OCI-LY7 (cell line): ENCODE data around the gene OSBP2. TPM values are rescaled to one million over a fixed set of nuclear protein-coding genes. Genes with fewer than 3 reads are reported as not detected.

Experiments
- BruUV-seq: library from RNA; stranded (reverse); fragments of 400-500 nt; replicated peaks from 2 replicates; lab custom pipeline; 2021; lab: Mats Ljungman, UMichigan
- CTCF ChIA-PET: fragments of 300-600 bp; sonication (Branson Sonifier 250); formaldehyde crosslinking; loops from one replicate; lab custom pipeline; 2022; ENCODE audit warnings: antibody characterized with exemption; ENCODE audit not compliant: unreplicated experiment; lab: Charles Lee
- POLR2A ChIA-PET: fragments of 300-600 bp; sonication (Branson Sonifier 250); formaldehyde crosslinking; loops from one replicate; lab custom pipeline; 2022; ENCODE audit warnings: antibody characterized with exemption; lab: Charles Lee
- DNase-seq: peaks from one replicate; pipeline ENCODE4 v3.0.0-alpha.2; 2015; ENCODE audit warnings: low spot score
- H2AFZ ChIP-seq: fragments of 200-600 bp; sonication (generic), shearing (Covaris generic); 2 replicates; pipeline ENCODE4 v1.6.1; 2014; ENCODE audit warnings: mild to moderate bottlenecking, antibody characterized with exemption, low read length, moderate library complexity
- H3K27ac ChIP-seq: fragments of 200-600 bp; sonication (generic); 2 replicates; pipeline ENCODE4 v1.5.1; 2014; ENCODE audit warnings: mixed run types, low read depth, mild to moderate bottlenecking, moderate library complexity, low read length, inconsistent platforms; ENCODE audit not compliant: poor library complexity, severe bottlenecking
- H3K36me3 ChIP-seq: fragments of 200-600 bp; sonication (generic); 2 replicates; pipeline ENCODE4 v1.6.1; 2014; ENCODE audit warnings: mild to moderate bottlenecking, antibody characterized with exemption, low read length, moderate library complexity, mixed read lengths; ENCODE audit not compliant: insufficient read depth
- H3K4me1 ChIP-seq: fragments of 200-600 bp; sonication (generic); 2 replicates; pipeline ENCODE4 v1.5.1; 2014; ENCODE audit warnings: mild to moderate bottlenecking, low read length; ENCODE audit not compliant: insufficient read depth, poor library complexity, severe bottlenecking
- H3K4me2 ChIP-seq: fragments of 200-600 bp; sonication (generic); 2 replicates; pipeline ENCODE4 v1.6.1; 2014; ENCODE audit warnings: mild to moderate bottlenecking, low read length
- H3K4me3 ChIP-seq: fragments of 200-600 bp; sonication (generic); 2 replicates; pipeline ENCODE4 v1.5.1; 2014; ENCODE audit warnings: mild to moderate bottlenecking, low read depth, low read length; ENCODE audit not compliant: poor library complexity, severe bottlenecking
- H3K79me2 ChIP-seq: fragments of 200-600 bp; sonication (generic); 2 replicates; pipeline ENCODE4 v1.6.1; 2016; ENCODE audit warnings: low read depth, mild to moderate bottlenecking, low read length, moderate library complexity, mixed read lengths; ENCODE audit not compliant: insufficient read depth
- H3K9me2 ChIP-seq: fragments of 200-600 bp; sonication (generic); 2 replicates; pipeline ENCODE4 v1.6.1; 2016; ENCODE audit warnings: mild to moderate bottlenecking, low read length, mixed read lengths; ENCODE audit not compliant: insufficient read depth
- H3K9me3 ChIP-seq: fragments of 200-600 bp; sonication (generic); 2 replicates; pipeline ENCODE4 v1.6.1; 2014; ENCODE audit warnings: mild to moderate bottlenecking, mixed run types, low read length, mixed read lengths
- H4K20me1 ChIP-seq: fragments of 200-600 bp; sonication (generic); 2 replicates; pipeline ENCODE4 v1.6.1; 2014; ENCODE audit warnings: mild to moderate bottlenecking, antibody characterized with exemption, low read length, moderate library complexity, mixed read lengths; ENCODE audit not compliant: insufficient read depth
- EZH2phosphoT487 ChIP-seq: fragments of 200-600 bp; sonication (generic); IDR thresholded peaks from 2 replicates; pipeline ENCODE4 v1.6.1; 2018; ENCODE audit warnings: low read depth, borderline replicate concordance, mild to moderate bottlenecking, mixed run types, antibody characterized with exemption, low read length, moderate library complexity, mixed read lengths
- intact Hi-C: fragments of 100-400 bp; cut with micrococcal nuclease; formaldehyde crosslinking; loops from one replicate; pipeline ENCODE4 v1.10.0; 2022; ENCODE audit not compliant: unreplicated experiment
- total RNA-seq, 2 experiments: library from RNA; depleted of rRNA in 1 of 2; stranded (reverse); fragments of >200 nt in 1 of 2; shearing (Covaris generic) in 1 of 2; gene quantifications; 2 replicates each; pipeline ENCODE4 v1.2.3, GENCODE V29; 2014 to 2022
- TF ChIP-seq, protein P1 (sequence below): fragments of 200-600 bp; sonication (generic); conservative IDR thresholded peaks from 2 replicates; pipeline ENCODE4 v1.5.1; 2014; ENCODE audit warnings: mild to moderate bottlenecking, antibody characterized with exemption, low read length, moderate library complexity, mixed read lengths

Gene OSBP2
- total RNA-seq, 2 experiments from 2014 or later = 0.19 to 0.34 TPM

DNA sequence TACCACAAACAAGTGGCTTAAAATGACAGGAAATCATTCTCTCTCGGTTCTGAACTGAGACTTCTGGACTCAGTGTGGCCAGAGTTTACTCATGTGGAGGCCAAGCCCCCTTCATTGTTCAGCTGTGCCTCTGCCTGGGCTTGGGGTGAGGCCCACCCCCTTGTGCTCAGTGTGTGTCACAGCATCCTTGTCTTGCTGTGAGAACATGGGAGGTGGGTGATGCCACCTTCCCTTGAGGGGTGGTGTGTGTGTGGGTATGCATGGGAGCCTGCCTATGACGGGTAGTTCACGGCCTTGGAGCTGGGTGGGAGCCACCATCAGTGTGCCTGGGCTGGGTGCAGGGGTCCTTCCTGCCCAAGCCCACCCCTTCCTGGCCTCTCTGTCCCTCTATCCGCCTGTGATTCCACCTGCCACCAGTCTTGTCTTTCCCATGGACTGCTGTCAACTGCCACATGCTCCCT lies 172.2 kb downstream of the OSBP2 start:
- Histone ChIP-seq H3K9me2 (no peaks in the 10 kb centered on the region), H3K36me3 (no peaks in the 10 kb centered on the region), H3K4me3 (no peak overlapping the region), H3K27ac (no peak overlapping the region), H3K4me1 (no peaks in the 10 kb centered on the region), H3K9me3 (no peaks in the 10 kb centered on the region), H3K4me2 (no peak overlapping the region), H2AFZ (no peak overlapping the region), H4K20me1 (no peaks in the 10 kb centered on the region), H3K79me2 (no peaks in the 10 kb centered on the region)
- ChIA-PET CTCF (no interaction called here), POLR2A (no interaction called here)
- DNase-seq = peak; percentile 9
- intact Hi-C loops = no loop called here
- no TSS peak for BruUV-seq
- TF ChIP-seq, protein P1, sequence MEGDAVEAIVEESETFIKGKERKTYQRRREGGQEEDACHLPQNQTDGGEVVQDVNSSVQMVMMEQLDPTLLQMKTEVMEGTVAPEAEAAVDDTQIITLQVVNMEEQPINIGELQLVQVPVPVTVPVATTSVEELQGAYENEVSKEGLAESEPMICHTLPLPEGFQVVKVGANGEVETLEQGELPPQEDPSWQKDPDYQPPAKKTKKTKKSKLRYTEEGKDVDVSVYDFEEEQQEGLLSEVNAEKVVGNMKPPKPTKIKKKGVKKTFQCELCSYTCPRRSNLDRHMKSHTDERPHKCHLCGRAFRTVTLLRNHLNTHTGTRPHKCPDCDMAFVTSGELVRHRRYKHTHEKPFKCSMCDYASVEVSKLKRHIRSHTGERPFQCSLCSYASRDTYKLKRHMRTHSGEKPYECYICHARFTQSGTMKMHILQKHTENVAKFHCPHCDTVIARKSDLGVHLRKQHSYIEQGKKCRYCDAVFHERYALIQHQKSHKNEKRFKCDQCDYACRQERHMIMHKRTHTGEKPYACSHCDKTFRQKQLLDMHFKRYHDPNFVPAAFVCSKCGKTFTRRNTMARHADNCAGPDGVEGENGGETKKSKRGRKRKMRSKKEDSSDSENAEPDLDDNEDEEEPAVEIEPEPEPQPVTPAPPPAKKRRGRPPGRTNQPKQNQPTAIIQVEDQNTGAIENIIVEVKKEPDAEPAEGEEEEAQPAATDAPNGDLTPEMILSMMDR = peak; percentile 37; the same call in 1 of the 2 replicates
- no peak for TF ChIP-seq EZH2phosphoT487

DNA sequence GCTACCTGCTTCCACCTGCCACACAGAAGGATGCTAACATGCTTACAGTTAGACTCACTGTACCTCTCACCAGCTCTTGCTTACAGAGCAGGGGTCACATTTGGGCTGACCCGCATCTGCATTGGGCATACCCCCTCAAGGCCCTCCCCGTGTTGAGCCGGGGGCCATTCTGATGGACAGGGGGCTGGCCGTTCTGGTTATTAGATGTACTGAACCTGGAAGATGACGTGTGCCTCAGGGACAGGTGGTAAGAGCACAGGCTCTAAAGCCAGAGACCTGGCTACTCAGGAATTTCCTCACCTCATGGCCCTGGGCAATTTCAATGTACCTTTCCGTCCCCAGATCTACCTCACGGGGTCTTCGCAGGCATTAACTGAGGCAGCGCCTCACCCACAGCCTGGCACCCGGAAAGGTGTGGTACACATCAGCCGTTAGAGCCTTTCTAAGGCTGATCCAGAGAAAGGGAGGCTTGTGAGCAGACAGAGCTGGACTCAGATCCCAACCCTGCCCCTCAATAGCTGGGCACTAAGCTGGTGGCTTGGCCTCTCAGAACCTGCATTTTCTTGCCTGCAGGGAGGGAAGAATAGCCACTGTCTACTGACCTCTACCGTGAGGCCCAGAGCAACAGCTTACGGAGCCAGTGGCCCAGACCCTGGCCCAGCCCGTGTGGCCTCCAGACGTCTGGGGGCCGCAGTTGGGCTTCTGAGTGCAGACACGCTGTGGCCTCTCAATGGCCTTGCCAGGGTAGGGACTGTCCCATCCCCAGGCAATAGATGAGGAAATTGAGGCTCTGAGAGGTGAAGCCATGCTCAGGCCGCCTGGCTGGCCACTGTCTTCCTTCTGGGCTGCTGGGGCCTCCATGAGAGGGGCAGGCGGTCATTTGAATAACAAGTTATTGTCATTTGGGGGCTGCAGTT lies 173.3 kb downstream of the OSBP2 start:
- TF ChIP-seq EZH2phosphoT487 = no peak
- TF ChIP-seq, protein P1 = no peak
- no TSS peak for BruUV-seq
- no peak for DNase-seq
- Histone ChIP-seq H3K4me3 (no peak overlapping the region), H3K9me2 (no peaks in the 10 kb centered on the region), H3K36me3 (no peaks in the 10 kb centered on the region), H3K4me2 (no peak overlapping the region), H3K4me1 (no peaks in the 10 kb centered on the region), H3K79me2 (no peaks in the 10 kb centered on the region), H3K27ac (no peak overlapping the region), H3K9me3 (no peaks in the 10 kb centered on the region), H2AFZ (no peak overlapping the region), H4K20me1 (no peaks in the 10 kb centered on the region)
- intact Hi-C loops = no loop called here
- ChIA-PET CTCF (no interaction called here), POLR2A (no interaction called here)
